Smooth muscle cell (in vitro differentiated cells): ENCODE results near the gene CETN1. TPM values are rescaled to one million over a fixed set of nuclear protein-coding genes. Genes with fewer than 3 reads are reported as not detected.

Experiments used
- DNase-seq: peaks from one replicate; lab custom pipeline; 2025; ENCODE audit not compliant: unreplicated experiment; lab: John Stamatoyannopoulos, UW
- H2AFZ ChIP-seq: fragments of 200-600 bp; sonication (generic); 2 replicates; pipeline ENCODE4 v1.6.0; 2016; ENCODE audit warnings: antibody characterized with exemption, low read depth, mild to moderate bottlenecking
- H3F3A ChIP-seq: fragments of 200-600 bp; sonication (generic); 2 replicates; pipeline ENCODE4 v1.6.0; 2017; ENCODE audit warnings: antibody characterized with exemption, low read depth
- H3K27ac ChIP-seq: fragments of 200-600 bp; sonication (generic); 2 replicates; pipeline ENCODE4 v1.5.1; 2016; ENCODE audit warnings: low read depth, mild to moderate bottlenecking
- H3K27me3 ChIP-seq: fragments of 200-600 bp; sonication (generic); 2 replicates; pipeline ENCODE4 v1.6.1; 2016; ENCODE audit warnings: low read depth, mild to moderate bottlenecking
- H3K36me3 ChIP-seq: fragments of 200-600 bp; sonication (generic); 2 replicates; pipeline ENCODE4 v1.5.1; 2016; ENCODE audit warnings: low read depth
- H3K4me1 ChIP-seq: fragments of 200-600 bp; sonication (generic); 2 replicates; pipeline ENCODE4 v1.5.1; 2016; ENCODE audit warnings: low read depth
- H3K4me2 ChIP-seq: fragments of 200-600 bp; sonication (generic); 2 replicates; pipeline ENCODE4 v1.6.0; 2016; ENCODE audit warnings: mild to moderate bottlenecking
- H3K4me3 ChIP-seq: fragments of 200-600 bp; sonication (generic); 2 replicates; pipeline ENCODE4 v1.5.1; 2016; ENCODE audit warnings: mild to moderate bottlenecking
- H3K79me2 ChIP-seq: fragments of 200-600 bp; sonication (generic); 2 replicates; pipeline ENCODE4 v1.6.0; 2016; ENCODE audit warnings: low read depth, mild to moderate bottlenecking
- H3K9ac ChIP-seq: fragments of 200-600 bp; sonication (generic); 2 replicates; pipeline ENCODE4 v1.6.0; 2016; ENCODE audit warnings: low read depth
- H3K9me3 ChIP-seq: fragments of 200-600 bp; sonication (generic); replicated peaks from 2 replicates; pipeline ENCODE4 v1.5.1; 2016; ENCODE audit warnings: low read depth
- H4K20me1 ChIP-seq: fragments of 200-600 bp; sonication (generic); 2 replicates; pipeline ENCODE4 v1.6.0; 2016; ENCODE audit warnings: low read depth
- CTCF ChIP-seq: fragments of 200-600 bp; sonication (generic); IDR thresholded peaks from 2 replicates; pipeline ENCODE4 v1.5.1; 2017; ENCODE audit warnings: borderline replicate concordance, mild to moderate bottlenecking, antibody characterized with exemption; ENCODE audit not compliant: insufficient read depth, poor library complexity, severe bottlenecking
- WGBS: methylation state at CpG from one replicate; pipeline ENCODE4 v1.1.7; 2016; ENCODE audit warnings: low lambda C conversion rate; 5-methylcytosine and 5-hydroxymethylcytosine counted together
- polyA plus RNA-seq: library from polyadenylated mRNA; unstranded; fragments of >200 nt; fragmentation: Nextera tagmentation; extraction: Ambion mirVana; gene quantifications from 2 replicates; pipeline ENCODE4 v1.2.1, GENCODE V29; 2016
- total RNA-seq: library from RNA; depleted of rRNA; stranded (reverse); fragments of >200 nt; gene quantifications from 2 replicates; pipeline ENCODE4 v1.2.3, GENCODE V29; 2014

The CETN1 gene
- total and polyA plus RNA-seq, 2 experiments from 2014 or later = not detected

- 85% methylated on average over 15 of the region's 15 CpGs for WGBS
- Histone ChIP-seq H3K4me3 (no peak overlapping the region), H3K4me2 (no peak overlapping the region), H3K9me3 (no peaks in the 10 kb centered on the region), H4K20me1 (no peaks in the 10 kb centered on the region), H3K79me2 (no peaks in the 10 kb centered on the region), H2AFZ (no peak overlapping the region), H3K4me1 (no peaks in the 10 kb centered on the region), H3K36me3 (no peaks in the 10 kb centered on the region), H3K27me3 (no peaks in the 10 kb centered on the region), H3K27ac (no peak overlapping the region), H3F3A (no peaks in the 10 kb centered on the region), H3K9ac (no peak overlapping the region)
- no peak for TF ChIP-seq CTCF
- no peak for DNase-seq
Observed at GRCh38 chr18:610214-610928, 30.2 kb downstream of the CETN1 start.

- no peaks in the 10 kb centered on the region for H3F3A ChIP-seq
- no peak overlapping the region for H3K9ac ChIP-seq
- no peaks in the 10 kb centered on the region for H4K20me1 ChIP-seq
- H3K36me3 ChIP-seq = no peaks in the 10 kb centered on the region
- H3K27ac ChIP-seq = no peak overlapping the region
- H3K27me3 ChIP-seq = no peaks in the 10 kb centered on the region
- DNase-seq = no peak
- no peak overlapping the region for H2AFZ ChIP-seq
- TF ChIP-seq CTCF = no peak
- WGBS = 88% methylated on average over 7 of the region's 7 CpGs
- no peaks in the 10 kb centered on the region for H3K4me1 ChIP-seq
- H3K4me3 ChIP-seq = no peak overlapping the region
- no peaks in the 10 kb centered on the region for H3K9me3 ChIP-seq
- no peaks in the 10 kb centered on the region for H3K79me2 ChIP-seq
- H3K4me2 ChIP-seq = no peak overlapping the region
Observed at GRCh38 chr18:612156-612555, 32.0 kb downstream of the CETN1 start.

GRCh38 chr18:614193-614592, 34.0 kb downstream of the CETN1 start:
- 93% methylated on average over 1 of the region's 1 CpG for WGBS

More at GRCh38 chr18:614193-614592, 34.0 kb downstream of the CETN1 start:
- H3K4me1 ChIP-seq = no peaks in the 10 kb centered on the region
- H3K9me3 ChIP-seq = no peaks in the 10 kb centered on the region
- no peak overlapping the region for H3K9ac ChIP-seq
- no peak overlapping the region for H3K4me2 ChIP-seq
- no peaks in the 10 kb centered on the region for H3K36me3 ChIP-seq
- no peaks in the 10 kb centered on the region for H4K20me1 ChIP-seq
- H2AFZ ChIP-seq = no peak overlapping the region
- DNase-seq = no peak
- H3K27me3 ChIP-seq = no peaks in the 10 kb centered on the region
- H3F3A ChIP-seq = no peaks in the 10 kb centered on the region
- H3K4me3 ChIP-seq = no peak overlapping the region
- H3K79me2 ChIP-seq = no peaks in the 10 kb centered on the region
- no peak for TF ChIP-seq CTCF
- no peak overlapping the region for H3K27ac ChIP-seq
